ENCODE data around the gene MYO9B.

MYO9B gene

DNA sequence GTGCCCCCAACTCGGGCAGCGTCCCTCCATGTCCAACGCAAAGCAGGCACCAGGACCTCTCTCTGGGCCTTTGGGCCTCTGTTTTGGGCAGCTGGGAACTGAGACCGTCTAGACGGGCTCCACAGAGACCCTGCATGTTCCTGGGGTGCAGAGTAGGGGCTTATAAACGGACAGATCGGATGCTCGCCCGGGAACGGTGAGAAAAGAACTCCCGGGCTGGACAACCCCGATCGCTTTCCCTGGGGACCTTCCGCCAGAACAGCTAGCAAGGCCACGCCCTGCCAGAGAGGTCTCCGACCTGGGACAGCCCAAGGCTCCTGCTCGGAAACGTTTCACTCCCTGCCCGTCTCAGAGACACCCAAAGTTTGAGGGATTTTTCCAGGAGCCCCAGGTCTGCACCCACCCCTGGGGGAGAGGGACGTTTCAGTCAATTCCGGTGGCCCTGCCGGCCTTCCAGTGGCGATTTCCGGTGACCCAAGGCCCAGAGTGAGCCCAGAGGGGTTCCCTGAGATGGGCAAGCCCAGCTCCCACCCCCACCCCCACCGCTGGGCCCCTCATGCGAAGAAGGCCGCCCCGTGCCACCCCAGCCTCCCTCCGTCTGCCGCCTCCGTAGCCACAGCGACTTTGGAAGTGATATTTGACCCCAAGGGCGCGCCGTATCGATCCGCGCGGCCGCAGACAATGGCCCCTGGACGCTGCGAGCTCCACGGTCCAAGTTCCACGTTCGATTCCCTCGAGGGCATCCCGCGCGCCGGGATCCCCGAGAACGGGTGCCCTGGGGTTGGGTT is 168.4 kb downstream of the MYO9B start:
- DNase-seq (ENCODE audit: low spot score), result no peak

DNA sequence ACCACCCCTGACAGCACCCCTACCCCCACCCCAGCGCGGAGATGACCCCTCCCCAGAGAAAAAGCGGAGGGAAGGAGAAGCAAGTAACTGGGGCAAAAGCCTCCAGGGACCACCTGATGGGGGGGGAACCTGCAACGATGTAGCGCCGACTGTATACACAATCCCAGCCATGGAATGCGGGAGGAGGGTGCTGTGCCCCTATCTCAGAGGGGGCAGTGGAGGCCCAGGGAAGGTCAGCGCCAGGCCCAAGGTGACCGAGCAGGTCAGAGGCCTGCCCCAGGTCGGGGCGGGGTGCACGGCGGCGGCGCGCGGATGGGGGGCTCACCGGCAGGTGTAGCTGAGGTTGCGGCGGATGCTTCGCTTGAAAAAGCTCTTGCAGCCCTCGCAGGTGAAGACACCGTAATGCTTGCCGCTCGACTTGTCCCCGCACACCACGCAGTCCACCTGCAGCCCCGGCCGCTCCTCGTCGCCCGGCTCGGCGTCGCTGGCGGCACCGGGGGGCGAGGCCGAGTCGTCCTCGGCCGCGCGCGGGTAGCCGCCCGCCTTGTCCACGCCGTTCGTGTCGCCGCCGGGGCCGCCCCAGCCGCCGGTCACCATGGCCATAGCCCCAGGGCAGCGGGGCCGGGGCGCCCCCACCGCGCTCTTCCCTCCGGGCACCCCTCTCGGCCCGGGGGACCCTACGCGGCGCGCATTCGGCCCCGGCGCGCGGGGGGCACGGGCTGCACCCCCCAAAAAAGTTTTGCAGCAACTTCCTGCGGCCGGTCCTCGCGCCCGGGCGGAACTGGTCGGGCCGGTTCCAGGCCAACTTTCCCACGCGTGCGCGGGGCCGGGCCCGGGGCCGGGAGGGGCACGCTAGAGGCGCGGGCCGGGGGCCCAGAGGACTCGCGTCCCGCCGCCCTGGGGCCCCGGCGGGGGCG is 169.3 kb downstream of the MYO9B start:
- DNase-seq (ENCODE audit: low spot score), result no peak

DNA sequence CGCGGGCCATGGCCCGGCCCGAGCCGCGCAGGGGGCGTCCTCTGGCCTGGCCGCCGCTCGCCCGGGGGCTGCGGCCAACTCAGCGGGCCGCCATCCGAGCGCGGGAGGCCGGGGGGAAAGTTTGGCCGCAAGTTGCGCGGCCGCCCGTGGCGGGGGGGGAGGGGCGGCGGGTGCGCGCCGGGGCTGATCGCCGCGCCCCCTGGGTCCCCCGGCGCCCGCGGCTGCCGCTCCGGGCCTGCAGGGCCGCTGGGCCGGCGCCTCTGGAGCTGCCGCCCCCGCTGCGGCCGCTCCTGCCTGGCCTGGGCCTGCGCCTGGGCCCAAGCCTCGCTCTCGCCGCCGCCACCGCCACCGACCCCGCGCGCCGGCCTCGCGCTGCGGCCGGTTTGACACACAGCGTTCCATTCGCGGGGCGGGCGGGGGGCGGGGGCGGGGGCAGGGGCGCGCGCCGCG is 170.0 kb downstream of the MYO9B start, which contains the start of gene NR2F6:
Gene NR2F6 (minus strand): TSS at position 385 of the 450 bp plus-strand sequence. CDS start 699 bp downstream, outside the sequence.
- no peak for DNase-seq (ENCODE audit: low spot score)

DNA sequence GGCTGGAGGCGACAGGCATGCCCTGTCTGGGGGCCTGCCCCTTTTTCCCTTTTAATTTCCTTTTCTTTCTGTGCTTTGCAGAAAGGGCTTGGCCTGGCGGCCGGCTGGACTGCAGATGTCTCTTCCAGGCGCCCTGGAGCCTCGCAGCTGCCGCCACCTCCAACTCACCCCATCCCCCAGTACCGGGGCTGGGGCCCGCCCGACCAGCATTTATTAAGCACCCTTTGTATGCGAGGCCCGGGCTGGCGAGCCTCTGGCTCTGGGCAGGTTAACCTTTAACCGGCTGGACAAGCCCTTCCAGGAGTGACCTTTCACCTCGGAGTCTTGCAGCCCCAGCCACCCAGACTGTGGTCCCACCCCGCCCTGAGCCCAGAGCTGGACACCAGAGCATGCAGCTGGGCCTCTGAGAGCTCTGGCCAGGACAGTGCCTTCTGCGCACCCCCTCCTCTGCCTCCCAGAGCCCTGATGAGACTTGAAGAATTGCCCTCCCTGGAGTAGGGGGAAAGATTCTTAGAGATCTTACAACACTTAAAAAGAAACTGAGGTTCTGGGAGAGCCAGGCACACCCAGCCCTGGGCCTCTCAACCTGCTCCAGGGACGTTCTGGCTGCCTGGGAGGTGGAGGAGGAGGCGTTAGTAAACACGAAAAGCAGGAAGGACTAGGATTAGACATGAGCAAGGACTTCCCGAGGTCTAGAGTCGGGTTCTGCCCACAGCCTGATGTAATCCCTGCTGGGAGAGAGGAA is 171.3 kb downstream of the MYO9B start:
- no peak for DNase-seq (ENCODE audit: low spot score)

DNA sequence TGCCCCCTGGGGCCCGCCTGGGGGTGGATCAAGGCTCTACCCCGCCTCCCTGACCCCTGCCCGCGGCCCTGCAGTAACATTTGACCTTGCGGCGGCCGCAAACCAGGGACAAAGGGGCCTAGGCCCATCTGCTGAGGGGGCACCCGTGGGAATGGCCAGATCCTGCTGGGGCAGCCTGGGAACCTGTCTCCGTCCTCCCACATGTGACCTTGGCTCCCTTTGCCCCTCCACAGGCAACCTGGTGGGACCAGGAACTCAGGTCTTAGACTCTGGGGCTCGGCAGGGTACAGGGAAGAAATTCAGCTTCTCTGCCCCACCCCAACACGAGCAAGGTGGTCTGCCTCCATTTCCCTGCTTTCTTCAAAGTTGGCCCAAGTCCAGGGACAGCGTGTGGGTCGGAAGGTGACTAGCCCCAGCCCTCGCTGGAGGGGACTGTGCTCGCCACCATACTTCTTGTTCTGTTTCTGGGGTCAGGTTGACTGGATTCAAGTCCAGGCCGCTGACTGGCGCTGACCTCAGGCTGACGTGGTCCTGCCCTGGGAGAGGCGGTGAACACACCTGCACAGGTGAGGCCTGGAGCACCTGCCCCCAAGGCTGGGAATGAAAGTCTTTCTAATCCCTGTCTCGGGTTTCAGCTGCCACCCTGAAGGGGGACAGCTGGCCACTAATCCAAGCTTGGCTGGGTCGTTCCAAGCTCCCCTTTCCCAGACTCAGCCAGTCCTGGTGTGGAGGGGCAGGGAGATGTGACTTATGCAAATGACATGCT is 172.6 kb downstream of the MYO9B start:
- DNase-seq (ENCODE audit: low spot score), result no peak

DNA sequence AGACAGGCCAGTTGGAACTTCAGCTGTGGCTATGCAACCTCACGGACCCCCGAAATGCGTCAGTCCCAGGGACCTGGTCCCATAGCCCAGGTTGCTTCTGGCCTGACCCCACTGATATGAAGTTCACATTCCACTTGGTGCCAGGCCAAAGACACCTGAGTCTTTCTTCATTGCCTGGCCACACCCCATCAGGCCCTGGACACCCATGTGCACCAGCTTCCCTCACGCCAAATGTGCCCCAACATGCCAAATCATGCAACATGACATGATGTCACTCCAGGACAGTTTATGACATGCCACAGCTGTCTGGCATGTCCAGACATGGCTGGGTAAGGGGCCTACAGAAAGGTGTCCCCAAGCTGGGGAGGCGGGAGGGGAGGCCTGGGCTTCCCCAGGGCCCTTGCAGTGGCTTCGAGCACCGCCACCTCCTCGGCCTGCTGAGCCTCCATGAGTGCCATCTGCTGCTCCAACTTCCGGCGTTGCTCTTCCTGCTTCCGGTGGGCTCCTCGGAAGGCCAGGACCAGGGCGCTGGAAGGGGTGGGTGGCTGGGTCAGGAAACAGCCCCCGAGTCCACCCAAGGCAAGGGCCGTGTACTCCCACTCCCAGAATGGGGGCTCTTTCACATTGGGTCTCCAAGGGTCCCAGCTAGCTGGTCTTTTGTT is 174.4 kb downstream of the MYO9B start:
- DNase-seq (ENCODE audit: low spot score), result no peak

DNA sequence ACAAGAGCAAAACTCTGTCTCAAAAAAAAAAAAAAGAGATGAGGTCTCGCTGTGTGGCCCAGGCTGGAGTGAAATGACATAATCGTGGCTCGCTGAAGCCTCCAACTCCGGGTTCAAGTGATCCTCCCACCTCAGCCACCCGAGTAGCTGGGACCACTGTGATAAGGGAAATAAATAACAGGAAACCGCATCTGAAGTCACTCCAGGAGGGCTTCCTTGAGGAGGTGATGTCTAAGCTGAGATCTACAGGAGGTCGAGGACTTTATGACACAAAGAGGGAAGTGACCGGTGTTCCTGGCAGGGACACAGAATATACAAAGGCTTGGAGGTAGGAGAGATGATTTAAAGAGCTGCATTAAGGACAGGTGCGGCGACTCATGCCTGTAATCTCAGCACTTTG is 179.1 kb downstream of the MYO9B start:
- DNase-seq (ENCODE audit: low spot score), result no peak

DNA sequence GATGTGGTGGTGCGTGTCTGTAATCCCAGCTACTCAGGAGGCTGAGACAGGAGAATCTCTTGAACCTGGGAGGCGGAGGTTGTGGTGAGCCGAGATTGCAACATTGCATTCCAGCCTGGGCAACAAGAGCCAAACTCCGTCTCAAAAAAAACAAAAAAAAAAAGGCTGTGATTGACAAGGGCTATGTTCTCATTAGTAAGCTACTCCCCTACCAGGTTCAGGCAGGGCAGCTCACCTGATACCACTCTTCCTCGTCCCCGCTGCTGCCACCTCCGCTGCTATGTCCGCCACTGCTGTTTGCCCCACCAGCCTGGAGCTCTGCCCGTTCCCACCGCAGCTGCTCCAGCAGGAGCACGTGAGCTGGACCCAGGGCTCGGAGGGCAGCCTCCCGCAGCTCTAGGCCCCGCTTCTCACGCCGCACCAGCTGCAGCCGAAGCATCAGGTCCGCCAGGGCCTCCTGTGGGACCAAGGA is 179.6 kb downstream of the MYO9B start:
- no peak for DNase-seq (ENCODE audit: low spot score)

DNA sequence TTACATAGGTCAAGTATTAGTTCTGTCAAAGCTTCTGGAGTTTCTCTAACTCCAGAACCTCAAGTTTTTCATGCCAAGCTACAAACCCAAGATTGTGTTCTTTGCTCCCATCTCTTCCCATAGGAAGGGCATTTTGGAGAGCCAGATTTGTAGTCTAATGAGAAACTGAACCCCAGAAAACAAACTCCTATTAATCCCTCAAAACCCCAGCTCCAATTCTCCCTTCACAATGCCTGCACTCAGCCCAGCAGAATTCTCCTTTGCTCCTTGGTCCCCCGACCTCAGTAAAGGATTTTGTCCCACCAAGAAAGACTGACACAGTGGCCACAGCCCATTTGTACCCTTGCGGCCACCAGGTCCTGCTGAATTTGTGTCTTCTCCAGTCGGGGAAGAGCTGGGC is 180.6 kb downstream of the MYO9B start:
- no peak for DNase-seq (ENCODE audit: low spot score)

DNA sequence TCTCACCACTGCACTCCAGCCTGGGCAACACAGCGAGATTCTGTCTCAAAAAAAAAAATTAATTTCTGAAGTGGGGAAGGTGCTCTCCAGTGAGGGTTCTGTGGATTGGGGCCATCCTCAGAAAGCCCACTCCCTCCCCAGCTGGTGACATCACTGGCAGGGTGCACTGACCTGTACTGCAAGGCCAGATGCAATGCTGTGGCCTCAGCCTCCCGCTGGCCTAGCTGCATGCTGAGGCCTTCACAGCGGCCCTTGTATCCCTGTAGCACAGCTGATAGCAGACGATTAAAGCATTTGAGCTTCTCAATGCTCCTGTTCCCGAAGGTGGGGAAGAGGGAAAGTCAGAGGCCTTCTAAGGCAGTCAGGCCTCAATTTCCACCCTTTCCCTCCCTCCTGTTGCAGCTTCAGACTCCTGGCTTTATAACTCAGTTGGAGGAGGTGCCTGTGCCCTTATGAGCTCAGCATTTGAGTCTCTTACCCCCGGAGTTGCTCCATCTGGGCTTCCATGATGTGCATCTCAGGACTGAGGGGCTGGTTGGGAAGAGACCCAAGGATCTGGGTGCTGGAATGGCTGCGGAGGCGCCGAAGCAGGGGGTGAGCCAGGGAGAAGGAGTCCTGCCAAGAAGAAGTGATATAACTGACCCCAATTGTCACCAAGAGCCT is 183.7 kb downstream of the MYO9B start:
- DNase-seq (ENCODE audit: low spot score), result no peak

DNA sequence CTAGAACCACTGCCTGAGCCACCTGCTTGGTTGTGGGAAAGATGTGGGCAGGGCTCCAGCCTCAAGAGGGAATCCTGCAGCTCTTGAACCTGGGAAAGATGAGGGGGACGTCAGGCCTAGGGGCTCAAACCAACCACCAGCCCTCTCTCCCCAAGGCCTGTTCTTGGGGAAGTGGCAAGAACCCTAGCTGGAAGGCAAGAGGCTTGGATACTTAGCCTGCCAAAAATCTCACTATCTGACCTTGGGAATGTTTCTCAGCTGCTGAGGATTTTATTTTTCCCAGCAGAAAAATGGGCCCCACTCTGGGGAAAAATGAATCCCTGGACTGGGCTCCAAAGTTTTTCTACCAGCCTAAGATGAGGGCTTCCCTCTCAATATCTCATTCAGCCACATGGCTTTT is 184.4 kb downstream of the MYO9B start:
- no peak for DNase-seq (ENCODE audit: low spot score)

DNA sequence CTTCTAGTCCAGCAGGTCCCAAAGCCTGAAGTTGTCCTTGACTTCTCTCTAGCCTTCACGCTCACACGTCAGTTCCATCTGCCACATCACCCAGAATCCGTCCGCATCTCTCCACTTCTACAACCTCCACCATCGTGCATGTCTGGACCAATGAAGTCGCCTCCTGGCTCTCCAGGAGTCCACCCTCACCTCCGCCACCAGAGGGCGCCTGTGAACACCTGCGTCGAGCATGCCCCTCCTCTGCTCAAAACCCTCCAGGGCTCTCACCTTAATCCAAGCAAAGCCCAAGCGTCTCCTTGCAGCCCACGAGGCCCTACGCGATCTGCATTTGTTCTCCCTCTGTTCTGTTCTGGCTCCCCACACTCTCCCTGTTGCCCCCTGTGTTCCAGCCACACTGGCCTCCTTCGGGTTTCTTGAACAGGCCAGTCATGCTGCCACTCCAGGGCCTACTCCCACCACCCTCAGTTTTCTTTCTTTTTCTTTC is 185.3 kb downstream of the MYO9B start:
- peak; percentile 46 for DNase-seq (ENCODE audit: low spot score)

DNA sequence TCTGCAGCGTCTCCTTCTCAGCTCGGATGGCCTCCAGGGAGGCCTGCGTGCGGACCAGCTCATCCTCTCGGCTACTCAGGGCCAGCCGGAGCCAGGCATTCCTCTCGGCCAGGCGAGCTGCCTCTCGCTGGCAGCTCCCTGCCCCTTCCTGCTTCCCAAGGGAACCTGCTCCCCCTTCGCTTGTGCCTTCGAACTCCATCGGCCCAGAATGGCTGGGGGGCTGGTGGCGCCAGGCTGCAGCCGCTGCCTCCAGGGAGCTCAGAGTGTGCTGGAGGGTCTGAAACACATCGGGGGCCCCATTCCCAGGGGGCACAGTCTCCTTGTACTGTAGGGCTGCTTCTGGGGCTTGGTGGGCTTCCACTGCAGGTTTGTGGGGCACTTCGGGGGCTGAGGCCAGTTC is 187.0 kb downstream of the MYO9B start:
- DNase-seq (ENCODE audit: low spot score), result no peak

All from kidney capillary endothelial cell (primary cell).